K562 (cell line): Measurements from ENCODE around the gene CPTP. TPM values are rescaled to one million over a fixed set of nuclear protein-coding genes. Genes with fewer than 3 reads are reported as not detected.

Source experiments
- CCNT2 ChIP-seq: IDR thresholded peaks from 2 replicates; pipeline ENCODE4 v1.6.1; 2011; ENCODE audit warnings: borderline replicate concordance, low read depth, mild to moderate bottlenecking, moderate library complexity, mixed read lengths, low read length; ENCODE audit not compliant: insufficient read length; ENCODE audit errors: extremely low read depth
- DPF2 ChIP-seq: fragments of 450-650 bp; IDR thresholded peaks from 2 replicates; pipeline ENCODE4 v1.6.1; 2016
- ETV5 ChIP-seq: sonication (generic); formaldehyde crosslinking; IDR thresholded peaks from 2 replicates; pipeline ENCODE4 v1.4.0; 2020; ENCODE audit warnings: low read depth, mild to moderate bottlenecking, missing genetic modification reagents
- FOSL1 ChIP-seq: fragments of 200-800 bp; sonication (Bioruptor generic); conservative IDR thresholded peaks from 2 replicates; pipeline ENCODE4 v1.6.1; 2016; ENCODE audit warnings: missing genetic modification characterization, missing compliant biosample characterization
- GABPA ChIP-seq: fragments of 200-800 bp; sonication (Bioruptor generic); conservative IDR thresholded peaks from 2 replicates; pipeline ENCODE4 v1.6.1; 2016; ENCODE audit warnings: low read depth, missing genetic modification characterization, missing compliant biosample characterization
- GATAD2A ChIP-seq: fragments of 450-650 bp; IDR thresholded peaks from 2 replicates; pipeline ENCODE4 v1.6.1; 2017
- HDAC6 ChIP-seq: IDR thresholded peaks from 2 replicates; pipeline ENCODE4 v1.6.1; 2012; ENCODE audit warnings: low read depth, mild to moderate bottlenecking, control low read depth, inconsistent platforms, low read length, moderate library complexity
- LEF1 ChIP-seq: fragments of 450-650 bp; IDR thresholded peaks from 2 replicates; pipeline ENCODE4 v1.6.1; 2016; ENCODE audit warnings: mild to moderate bottlenecking
- MAZ ChIP-seq, 2 experiments: fragments of 450-650 bp in 1 of 2; sonication (generic) in 1 of 2; formaldehyde crosslinking; IDR thresholded peaks in 1 of 2; conservative IDR thresholded peaks in 1 of 2; 2 replicates each; pipeline versions ENCODE4 v1.4.0 to v1.5.0; 2020; ENCODE audit warnings: mild to moderate bottlenecking in 1 of 2, missing genetic modification reagents in 1 of 2
- MTA3 ChIP-seq: fragments of 450-650 bp; formaldehyde crosslinking; IDR thresholded peaks from 2 replicates; pipeline ENCODE4 v1.6.1; 2017; ENCODE audit warnings: mild to moderate bottlenecking, borderline replicate concordance
- NRF1 ChIP-seq, 2 experiments: fragments of 450-650 bp; IDR thresholded peaks in 1 of 2; conservative IDR thresholded peaks in 1 of 2; 2 replicates each; pipeline ENCODE4 v1.6.1; 2014; ENCODE audit warnings: mild to moderate bottlenecking in 2 of 2
- PTBP1 ChIP-seq: fragments of 200-400 bp; formaldehyde crosslinking; IDR thresholded peaks from 2 replicates; pipeline ENCODE4 v1.6.1; 2017; ENCODE audit warnings: low read depth, low read length
- RBBP5 ChIP-seq: fragments of 200-600 bp; sonication (generic); IDR thresholded peaks from 2 replicates; pipeline ENCODE4 v1.6.1; 2012; ENCODE audit warnings: borderline replicate concordance, mild to moderate bottlenecking, low read length, control low read depth, inconsistent platforms; ENCODE audit not compliant: insufficient read depth, poor library complexity, severe bottlenecking
- RBFOX2 ChIP-seq: fragments of 200-400 bp; formaldehyde crosslinking; IDR thresholded peaks from 2 replicates; pipeline ENCODE4 v1.6.1; 2017; ENCODE audit warnings: low read depth, mild to moderate bottlenecking, low read length, moderate library complexity
- RCOR1 ChIP-seq, 2 experiments: IDR thresholded peaks; 2 replicates each; pipeline ENCODE4 v1.6.1; 2012; ENCODE audit warnings: low read depth in 2 of 2, low read length in 2 of 2, borderline replicate concordance in 1 of 2, improper control_type of control experiment in 1 of 2
- SMARCE1 ChIP-seq: fragments of 450-650 bp; IDR thresholded peaks from 2 replicates; pipeline ENCODE4 v1.7.1; 2016; ENCODE audit warnings: mild to moderate bottlenecking
- ZBTB7A ChIP-seq: IDR thresholded peaks from 2 replicates; pipeline ENCODE4 v1.6.1; 2011; ENCODE audit warnings: low read depth, mild to moderate bottlenecking, low read length, moderate library complexity, borderline replicate concordance; ENCODE audit not compliant: control insufficient read depth
- ZNF146 ChIP-seq: IDR thresholded peaks from one replicate; pipeline ENCODE4 v1.6.1; 2018; ENCODE audit warnings: missing compliant biosample characterization; ENCODE audit not compliant: unreplicated experiment
- polyA plus RNA-seq, 8 experiments: library from polyadenylated mRNA; depleted of rRNA in 4 of 8; stranded (reverse) in 5 of 8; unstranded in 3 of 8; fragments of >200 nt; fragmentation: Nextera tagmentation in 2 of 8; fragmentation: Illumina TruSeq in 1 of 8; extraction: Ambion mirVana in 2 of 8; extraction: Trizol in 1 of 8; gene quantifications; 2 replicates each; pipeline versions ENCODE4 v1.2.1 to v1.2.3, GENCODE V29; 2011 to 2014; ENCODE audit warnings: inconsistent platforms in 1 of 8, missing spikeins in 1 of 8
- total RNA-seq, 7 experiments: library from RNA; depleted of rRNA in 6 of 7; stranded (reverse); fragments of >200 nt in 6 of 7; fragmentation: Illumina TruSeq in 2 of 7; extraction: Trizol in 2 of 7; gene quantifications; 2 replicates each; pipeline versions ENCODE4 v1.2.1 to v1.2.3, GENCODE V29; 2011 to 2021; ENCODE audit warnings: low replicate concordance in 1 of 7
- TF ChIP-seq, protein P1 (sequence below): fragments of 450-650 bp; IDR thresholded peaks from 2 replicates; pipeline ENCODE4 v1.6.1; 2014; ENCODE audit warnings: low read depth, mild to moderate bottlenecking, moderate library complexity, borderline replicate concordance
- TF ChIP-seq, protein P2 (sequence below): fragments of 450-650 bp; IDR thresholded peaks from 2 replicates; pipeline ENCODE4 v1.6.1; 2017; ENCODE audit warnings: antibody characterized with exemption
- TF ChIP-seq, protein P3 (sequence below): fragments of 450-650 bp; IDR thresholded peaks from 2 replicates; pipeline ENCODE4 v1.6.1; 2016; ENCODE audit warnings: missing biosample characterization, missing genetic modification characterization

Gene CPTP
- total and polyA plus RNA-seq, 9 of the 15 experiments (the other 6 are each of a cell fraction or from before 2014, with no cell fraction given): 0.11 to 25.8 (median 3.5) TPM

DNA sequence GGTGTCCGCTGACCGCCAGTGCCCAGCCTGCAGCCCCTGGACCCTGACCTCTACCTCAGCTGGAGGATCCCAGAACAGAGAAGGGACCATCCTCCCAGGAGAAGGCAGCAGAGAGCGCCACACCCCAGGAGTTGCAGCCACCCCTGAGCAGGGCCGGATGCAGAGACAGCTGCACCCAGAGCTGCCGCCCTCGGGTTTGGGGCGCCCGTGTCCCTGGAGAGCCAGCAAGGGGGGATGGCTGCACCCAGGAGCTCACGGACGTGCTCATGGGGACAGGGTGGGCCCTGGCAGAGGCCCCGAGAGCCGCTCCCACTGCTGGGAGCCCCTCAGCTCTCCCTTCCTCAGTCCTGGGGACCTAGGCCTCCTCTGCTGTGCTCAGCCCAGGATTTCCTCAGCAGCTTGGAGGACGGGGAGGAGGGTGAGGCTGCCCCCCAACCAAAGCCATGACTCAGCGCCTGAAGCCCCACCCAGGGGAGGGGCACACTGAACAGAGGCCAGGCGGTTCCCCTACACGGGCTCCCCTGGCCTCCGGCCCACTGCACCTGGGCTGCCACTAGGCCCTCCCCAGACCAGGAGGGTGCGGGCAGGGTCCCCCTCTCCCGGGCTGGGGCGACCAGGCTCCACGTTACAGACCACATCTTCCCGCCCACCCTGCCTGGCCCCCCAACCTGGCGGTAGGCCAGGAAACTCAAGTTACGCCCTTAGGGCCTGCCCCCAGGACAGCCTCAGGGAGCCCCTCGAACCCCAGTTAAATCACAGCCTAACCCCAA lies 19.1 kb upstream of the CPTP start (continued):
- TF ChIP-seq FOSL1 (tag) (peak; percentile 82), LEF1 (peak; percentile 34; the same call in 1 of the 2 replicates), PTBP1 (no peak), SMARCE1 (peak; percentile 54; the same call in 1 of the 2 replicates), ZBTB7A (peak; percentile 47; the same call in 1 of the 2 replicates), MAZ (CRISPR knock-in tag; conservative IDR thresholded peaks at IDR 0.05 in 1 of 2, IDR thresholded peaks at IDR 0.05 in 1 of 2) (peak in 1 of 2 experiments; percentile 64; a peak in 3 of 4 replicates), RBBP5 (peak; percentile 33), GATAD2A (0 out of 2 replicates have a peak, but pooled peaks have one; percentile 28), NRF1 (conservative IDR thresholded peaks at IDR 0.05 in 1 of 2, IDR thresholded peaks at IDR 0.05 in 1 of 2) (peak in 1 of 2 experiments; percentile 36; a peak in 2 of 4 replicates), CCNT2 (peak; percentile 19), RCOR1 (IDR thresholded peaks at IDR 0.05; ENCODE audit: borderline replicate concordance in 1 of 2, low read depth in 2 of 2, low read length in 2 of 2) (peak in 1 of 2 experiments; percentile 34; a peak in 1 of 4 replicates), RBFOX2 (peak; percentile 64), HDAC6 (no peak), GABPA (tag) (0 out of 2 replicates have a peak, but pooled peaks have one; percentile 5), ETV5 (peak; percentile 69; the same call in 1 of the 2 replicates), ZNF146 (CRISPR knock-in tag) (no peak), DPF2 (peak; percentile 63; the same call in 1 of the 2 replicates), MTA3 (peak; percentile 34; the same call in 1 of the 2 replicates)
- TF ChIP-seq, protein P1, sequence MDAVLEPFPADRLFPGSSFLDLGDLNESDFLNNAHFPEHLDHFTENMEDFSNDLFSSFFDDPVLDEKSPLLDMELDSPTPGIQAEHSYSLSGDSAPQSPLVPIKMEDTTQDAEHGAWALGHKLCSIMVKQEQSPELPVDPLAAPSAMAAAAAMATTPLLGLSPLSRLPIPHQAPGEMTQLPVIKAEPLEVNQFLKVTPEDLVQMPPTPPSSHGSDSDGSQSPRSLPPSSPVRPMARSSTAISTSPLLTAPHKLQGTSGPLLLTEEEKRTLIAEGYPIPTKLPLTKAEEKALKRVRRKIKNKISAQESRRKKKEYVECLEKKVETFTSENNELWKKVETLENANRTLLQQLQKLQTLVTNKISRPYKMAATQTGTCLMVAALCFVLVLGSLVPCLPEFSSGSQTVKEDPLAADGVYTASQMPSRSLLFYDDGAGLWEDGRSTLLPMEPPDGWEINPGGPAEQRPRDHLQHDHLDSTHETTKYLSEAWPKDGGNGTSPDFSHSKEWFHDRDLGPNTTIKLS: no peak
- TF ChIP-seq, protein P2, sequence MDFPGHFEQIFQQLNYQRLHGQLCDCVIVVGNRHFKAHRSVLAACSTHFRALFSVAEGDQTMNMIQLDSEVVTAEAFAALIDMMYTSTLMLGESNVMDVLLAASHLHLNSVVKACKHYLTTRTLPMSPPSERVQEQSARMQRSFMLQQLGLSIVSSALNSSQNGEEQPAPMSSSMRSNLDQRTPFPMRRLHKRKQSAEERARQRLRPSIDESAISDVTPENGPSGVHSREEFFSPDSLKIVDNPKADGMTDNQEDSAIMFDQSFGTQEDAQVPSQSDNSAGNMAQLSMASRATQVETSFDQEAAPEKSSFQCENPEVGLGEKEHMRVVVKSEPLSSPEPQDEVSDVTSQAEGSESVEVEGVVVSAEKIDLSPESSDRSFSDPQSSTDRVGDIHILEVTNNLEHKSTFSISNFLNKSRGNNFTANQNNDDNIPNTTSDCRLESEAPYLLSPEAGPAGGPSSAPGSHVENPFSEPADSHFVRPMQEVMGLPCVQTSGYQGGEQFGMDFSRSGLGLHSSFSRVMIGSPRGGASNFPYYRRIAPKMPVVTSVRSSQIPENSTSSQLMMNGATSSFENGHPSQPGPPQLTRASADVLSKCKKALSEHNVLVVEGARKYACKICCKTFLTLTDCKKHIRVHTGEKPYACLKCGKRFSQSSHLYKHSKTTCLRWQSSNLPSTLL: no peak
- TF ChIP-seq, protein P3, sequence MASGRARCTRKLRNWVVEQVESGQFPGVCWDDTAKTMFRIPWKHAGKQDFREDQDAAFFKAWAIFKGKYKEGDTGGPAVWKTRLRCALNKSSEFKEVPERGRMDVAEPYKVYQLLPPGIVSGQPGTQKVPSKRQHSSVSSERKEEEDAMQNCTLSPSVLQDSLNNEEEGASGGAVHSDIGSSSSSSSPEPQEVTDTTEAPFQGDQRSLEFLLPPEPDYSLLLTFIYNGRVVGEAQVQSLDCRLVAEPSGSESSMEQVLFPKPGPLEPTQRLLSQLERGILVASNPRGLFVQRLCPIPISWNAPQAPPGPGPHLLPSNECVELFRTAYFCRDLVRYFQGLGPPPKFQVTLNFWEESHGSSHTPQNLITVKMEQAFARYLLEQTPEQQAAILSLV (tag): no peak
